ENCODE data around the gene STAT2.
A peak's percentile ranks its signal among the peaks of the same experiment; 100 is the strongest.
"Not testable (repeated sequence)": the region's sequence is repeated elsewhere in the genome, so short reads cannot be mapped to it uniquely, and the experiment has no call there.

Gene STAT2

GRCh38 chr12:56333197-56333678 lies 26.7 kb downstream of the STAT2 start:
- no peak for DNase-seq
- in situ Hi-C loops (cut with MboI; ENCODE audit: low pct_unique_long_range_greater_than_20kb, low sequenced_read_pairs) = no loop called here

- DNase-seq = no peak
- in situ Hi-C loops (cut with MboI; ENCODE audit: low pct_unique_long_range_greater_than_20kb, low sequenced_read_pairs) = no loop called here
Observed at GRCh38 chr12:56332512-56333196, 27.3 kb downstream of the STAT2 start.

GRCh38 chr12:56330936-56331490 lies 28.9 kb downstream of the STAT2 start:
- no peak for DNase-seq
- in situ Hi-C loops (cut with MboI; ENCODE audit: low pct_unique_long_range_greater_than_20kb, low sequenced_read_pairs) = no loop called here

- DNase-seq = no peak
- in situ Hi-C loops (cut with MboI; ENCODE audit: low pct_unique_long_range_greater_than_20kb, low sequenced_read_pairs) = no loop called here
Observed at GRCh38 chr12:56326533-56326932, 33.4 kb downstream of the STAT2 start.

- in situ Hi-C loops (cut with MboI; ENCODE audit: low pct_unique_long_range_greater_than_20kb, low sequenced_read_pairs) = no loop called here
- no peak for DNase-seq
Observed at GRCh38 chr12:56326126-56326525, 33.8 kb downstream of the STAT2 start.

GRCh38 chr12:56324206-56324605 lies 35.7 kb downstream of the STAT2 start:
- in situ Hi-C loops (cut with MboI; ENCODE audit: low pct_unique_long_range_greater_than_20kb, low sequenced_read_pairs) = no loop called here
- DNase-seq = no peak

- in situ Hi-C loops (cut with MboI; ENCODE audit: low pct_unique_long_range_greater_than_20kb, low sequenced_read_pairs); DNase-seq: not testable (repeated sequence)
Observed at GRCh38 chr12:56321610-56322009, 38.3 kb downstream of the STAT2 start.

- in situ Hi-C loops (cut with MboI; ENCODE audit: low pct_unique_long_range_greater_than_20kb, low sequenced_read_pairs) = no loop called here
Observed at GRCh38 chr12:56321027-56321426, 38.9 kb downstream of the STAT2 start.

GRCh38 chr12:56317675-56318074 lies 42.2 kb downstream of the STAT2 start:
- no peak for DNase-seq
- in situ Hi-C loops (cut with MboI; ENCODE audit: low pct_unique_long_range_greater_than_20kb, low sequenced_read_pairs) = no loop called here

More at GRCh38 chr12:56321027-56321426, 38.9 kb downstream of the STAT2 start:
- no peak for DNase-seq

GRCh38 chr12:56315622-56316473 lies 44.1 kb downstream of the STAT2 start, which contains the start of gene CNPY2:
Gene CNPY2 (minus strand): TSS chr12:56315988. CDS start chr12:56315217, 771 bp downstream.
- in situ Hi-C loops (cut with MboI; ENCODE audit: low pct_unique_long_range_greater_than_20kb, low sequenced_read_pairs) = no loop called here

GRCh38 chr12:56315249-56315621 lies 44.7 kb downstream of the STAT2 start:
- no peak for DNase-seq
- in situ Hi-C loops (cut with MboI; ENCODE audit: low pct_unique_long_range_greater_than_20kb, low sequenced_read_pairs) = no loop called here

More at GRCh38 chr12:56315622-56316473, 44.1 kb downstream of the STAT2 start, which contains the start of gene CNPY2:
- peak; percentile 96 for DNase-seq

- in situ Hi-C loops (cut with MboI; ENCODE audit: low pct_unique_long_range_greater_than_20kb, low sequenced_read_pairs) = no loop called here
- no peak for DNase-seq
Observed at GRCh38 chr12:56311003-56311402, 48.9 kb downstream of the STAT2 start.

GRCh38 chr12:56308714-56309113 lies 51.2 kb downstream of the STAT2 start:
- DNase-seq = no peak
- in situ Hi-C loops (cut with MboI; ENCODE audit: low pct_unique_long_range_greater_than_20kb, low sequenced_read_pairs) = no loop called here

GRCh38 chr12:56307221-56307965 lies 52.5 kb downstream of the STAT2 start:
- in situ Hi-C loops (cut with MboI; ENCODE audit: low pct_unique_long_range_greater_than_20kb, low sequenced_read_pairs) = no loop called here

GRCh38 chr12:56304872-56305590 lies 54.9 kb downstream of the STAT2 start:
- no peak for DNase-seq
- in situ Hi-C loops (cut with MboI; ENCODE audit: low pct_unique_long_range_greater_than_20kb, low sequenced_read_pairs) = no loop called here

More at GRCh38 chr12:56307221-56307965, 52.5 kb downstream of the STAT2 start:
- DNase-seq = no peak

- in situ Hi-C loops (cut with MboI; ENCODE audit: low pct_unique_long_range_greater_than_20kb, low sequenced_read_pairs) = no loop called here
Observed at GRCh38 chr12:56304276-56304675, 55.6 kb downstream of the STAT2 start.

GRCh38 chr12:56300644-56301464 lies 59.1 kb downstream of the STAT2 start:
- in situ Hi-C loops (cut with MboI; ENCODE audit: low pct_unique_long_range_greater_than_20kb, low sequenced_read_pairs) = no loop called here
- DNase-seq = no peak

More at GRCh38 chr12:56304276-56304675, 55.6 kb downstream of the STAT2 start:
- no peak for DNase-seq
